NB4 (cell line): ENCODE measurements around the gene IL1RN.

Experiments used
- POLR2A ChIP-seq: IDR thresholded peaks from 2 replicates; pipeline ENCODE4 v1.6.1; 2011; ENCODE audit warnings: mild to moderate bottlenecking; ENCODE audit not compliant: insufficient read length; ENCODE audit errors: extremely low read depth
- TF ChIP-seq, protein P1 (sequence below): IDR thresholded peaks from one replicate; pipeline ENCODE4 v1.5.1; 2012; ENCODE audit warnings: low read depth, low read length

GRCh38 chr2:113150258-113150601 lies 22.8 kb downstream of the IL1RN start:
- TF ChIP-seq, protein P1, sequence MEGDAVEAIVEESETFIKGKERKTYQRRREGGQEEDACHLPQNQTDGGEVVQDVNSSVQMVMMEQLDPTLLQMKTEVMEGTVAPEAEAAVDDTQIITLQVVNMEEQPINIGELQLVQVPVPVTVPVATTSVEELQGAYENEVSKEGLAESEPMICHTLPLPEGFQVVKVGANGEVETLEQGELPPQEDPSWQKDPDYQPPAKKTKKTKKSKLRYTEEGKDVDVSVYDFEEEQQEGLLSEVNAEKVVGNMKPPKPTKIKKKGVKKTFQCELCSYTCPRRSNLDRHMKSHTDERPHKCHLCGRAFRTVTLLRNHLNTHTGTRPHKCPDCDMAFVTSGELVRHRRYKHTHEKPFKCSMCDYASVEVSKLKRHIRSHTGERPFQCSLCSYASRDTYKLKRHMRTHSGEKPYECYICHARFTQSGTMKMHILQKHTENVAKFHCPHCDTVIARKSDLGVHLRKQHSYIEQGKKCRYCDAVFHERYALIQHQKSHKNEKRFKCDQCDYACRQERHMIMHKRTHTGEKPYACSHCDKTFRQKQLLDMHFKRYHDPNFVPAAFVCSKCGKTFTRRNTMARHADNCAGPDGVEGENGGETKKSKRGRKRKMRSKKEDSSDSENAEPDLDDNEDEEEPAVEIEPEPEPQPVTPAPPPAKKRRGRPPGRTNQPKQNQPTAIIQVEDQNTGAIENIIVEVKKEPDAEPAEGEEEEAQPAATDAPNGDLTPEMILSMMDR = no peak
- TF ChIP-seq POLR2A = no peak
